ENCODE measurements around the gene USP9X.

- no peak for TF ChIP-seq ISL1 (CRISPR knock-in tag; IDR thresholded peaks at IDR 0.05)
- TF ChIP-seq RARB (CRISPR knock-in tag; IDR thresholded peaks at IDR 0.05): no peak
- no peak for TF ChIP-seq ZNF565 (CRISPR knock-in tag; conservative IDR thresholded peaks at IDR 0.05; ENCODE audit: low read depth)
- TF ChIP-seq PATZ1 (CRISPR knock-in tag; IDR thresholded peaks at IDR 0.05; ENCODE audit: borderline replicate concordance): no peak
- no peak for TF ChIP-seq OSR1 (CRISPR knock-in tag; IDR thresholded peaks at IDR 0.05)
- TF ChIP-seq CSRNP3 (CRISPR knock-in tag; IDR thresholded peaks at IDR 0.05): no peak
- TF ChIP-seq SNAI2 (CRISPR knock-in tag; IDR thresholded peaks at IDR 0.05): no peak
- no peak for TF ChIP-seq ZFP3 (CRISPR knock-in tag; IDR thresholded peaks at IDR 0.05)
- no peak for TF ChIP-seq CSDC2 (CRISPR knock-in tag; IDR thresholded peaks at IDR 0.05)
- no peak for TF ChIP-seq ZC3H10 (CRISPR knock-in tag; IDR thresholded peaks at IDR 0.05)
- TF ChIP-seq ARNTL (CRISPR knock-in tag; IDR thresholded peaks at IDR 0.05; ENCODE audit: borderline replicate concordance, low read depth): no peak
- TF ChIP-seq TSHZ2 (CRISPR knock-in tag; IDR thresholded peaks at IDR 0.05): no peak
Measured at GRCh38 chrX:41275661-41276609, 190.7 kb downstream of the USP9X start.

Measured in SK-N-SH treated with all-trans-retinoic acid at 6 μM for 48 hours (cell line).